SU-DHL-6 (cell line): ENCODE data around the gene TTF1.

Experiments used
- H2AFZ ChIP-seq: fragments of 200-600 bp; sonication (generic); 2 replicates; pipeline ENCODE4 v1.6.1; 2014; ENCODE audit warnings: low read depth, mild to moderate bottlenecking, moderate library complexity, mixed read lengths, antibody characterized with exemption, low read length; ENCODE audit not compliant: severe bottlenecking
- H3F3A ChIP-seq: fragments of 200-600 bp; shearing (Covaris generic); 2 replicates; pipeline ENCODE4 v1.6.0; 2016; ENCODE audit warnings: antibody characterized with exemption, mild to moderate bottlenecking; ENCODE audit not compliant: insufficient read depth
- H3K27ac ChIP-seq: fragments of 200-600 bp; sonication (generic); 2 replicates; pipeline ENCODE4 v1.5.1; 2016; ENCODE audit warnings: low read depth, mild to moderate bottlenecking, low read length, moderate library complexity, mixed read lengths
- H3K27me3 ChIP-seq: fragments of 200-600 bp; sonication (generic), shearing (Covaris generic); 2 replicates; pipeline ENCODE4 v1.6.0; 2014; ENCODE audit warnings: mild to moderate bottlenecking, low read length
- H3K36me3 ChIP-seq: fragments of 200-600 bp; sonication (generic); 2 replicates; pipeline ENCODE4 v1.6.1; 2014; ENCODE audit warnings: mild to moderate bottlenecking, low read length, mixed read lengths
- H3K4me2 ChIP-seq: fragments of 300-600, 200-600 bp; shearing (Covaris generic), sonication (generic); 2 replicates; pipeline ENCODE4 v1.6.0; 2014; ENCODE audit warnings: low read length, low read depth, mild to moderate bottlenecking; ENCODE audit not compliant: poor library complexity, severe bottlenecking
- H3K4me3 ChIP-seq: fragments of 200-600 bp; sonication (generic); 2 replicates; pipeline ENCODE4 v1.5.1; 2014; ENCODE audit warnings: antibody characterized with exemption, low read length, mild to moderate bottlenecking, mixed read lengths; ENCODE audit not compliant: insufficient read depth, poor library complexity, severe bottlenecking
- H3K79me2 ChIP-seq: fragments of 200-600 bp; sonication (generic); 2 replicates; pipeline ENCODE4 v1.6.1; 2014; ENCODE audit warnings: mild to moderate bottlenecking, low read length, moderate library complexity; ENCODE audit not compliant: insufficient read depth
- H3K9ac ChIP-seq: fragments of 200-600 bp; sonication (generic); 2 replicates; pipeline ENCODE4 v1.7.0; 2014; ENCODE audit warnings: mild to moderate bottlenecking, low read length
- H3K9me2 ChIP-seq: fragments of 200-600 bp; sonication (generic); replicated peaks from 2 replicates; pipeline ENCODE4 v1.6.1; 2014; ENCODE audit warnings: low read length; ENCODE audit not compliant: insufficient read depth
- H3K9me3 ChIP-seq: fragments of 200-600 bp; sonication (generic); 2 replicates; pipeline ENCODE4 v1.6.1; 2014; ENCODE audit warnings: low read length, mixed read lengths; ENCODE audit not compliant: insufficient read depth
- H4K20me1 ChIP-seq: fragments of 200-600 bp; sonication (generic); 2 replicates; pipeline ENCODE4 v1.6.1; 2014; ENCODE audit warnings: low read depth, mild to moderate bottlenecking, antibody characterized with exemption, low read length, moderate library complexity, mixed read lengths
- CTCF ChIP-seq: fragments of 200-600 bp; sonication (generic); IDR thresholded peaks from one replicate; pipeline ENCODE4 v1.5.1; 2017; ENCODE audit warnings: antibody characterized with exemption, mild to moderate bottlenecking, low read length, moderate library complexity; ENCODE audit not compliant: insufficient read depth, poor library complexity, severe bottlenecking
- EZH2phosphoT487 ChIP-seq: fragments of 200-600 bp; sonication (generic), shearing (Covaris generic); conservative IDR thresholded peaks from 2 replicates; pipeline ENCODE4 v1.6.1; 2018; ENCODE audit warnings: mild to moderate bottlenecking, antibody characterized with exemption, low read length, moderate library complexity, mixed read lengths

The TTF1 gene

GRCh38 chr9:132346177-132346576, 60.5 kb downstream of the TTF1 start:
- Histone ChIP-seq H3K36me3 (peaks cover 70% of the 10 kb centered on the region), H3F3A (peaks cover 11% of the 10 kb centered on the region), H3K9me2 (no peaks in the 10 kb centered on the region), H3K27me3 (no peaks in the 10 kb centered on the region), H3K27ac (no peak overlapping the region), H4K20me1 (no peaks in the 10 kb centered on the region), H3K79me2 (peaks cover 44% of the 10 kb centered on the region), H3K4me3 (no peak overlapping the region), H2AFZ (no peak overlapping the region), H3K9me3 (no peaks in the 10 kb centered on the region), H3K4me2 (no peak overlapping the region), H3K9ac (no peak overlapping the region)
- TF ChIP-seq CTCF: no peak
- no peak for TF ChIP-seq EZH2phosphoT487

GRCh38 chr9:132341177-132341840, 65.3 kb downstream of the TTF1 start:
- no peaks in the 10 kb centered on the region for H4K20me1 ChIP-seq
- H3F3A ChIP-seq: peaks cover 17% of the 10 kb centered on the region

GRCh38 chr9:132334364-132334763, 72.3 kb downstream of the TTF1 start:
- Histone ChIP-seq H3K9me2 (no peaks in the 10 kb centered on the region), H3K27me3 (no peaks in the 10 kb centered on the region), H3K9me3 (no peaks in the 10 kb centered on the region), H3K27ac (no peak overlapping the region), H3K4me2 (no peak overlapping the region), H3K79me2 (0 out of 2 replicates have a peak, but pooled peaks cover 9% of the 10 kb centered on the region), H3F3A (peaks cover 5% of the 10 kb centered on the region), H3K4me3 (no peak overlapping the region), H4K20me1 (0 out of 2 replicates have a peak, but pooled peaks cover 4% of the 10 kb centered on the region), H2AFZ (no peak overlapping the region), H3K36me3 (peaks cover 43% of the 10 kb centered on the region), H3K9ac (no peak overlapping the region)
- TF ChIP-seq CTCF: no peak
- no peak for TF ChIP-seq EZH2phosphoT487

More at GRCh38 chr9:132341177-132341840, 65.3 kb downstream of the TTF1 start:
- Histone ChIP-seq H3K27me3 (no peaks in the 10 kb centered on the region), H3K4me3 (no peak overlapping the region), H3K9me2 (no peaks in the 10 kb centered on the region), H3K4me2 (no peak overlapping the region), H2AFZ (no peak overlapping the region), H3K9ac (no peak overlapping the region), H3K9me3 (no peaks in the 10 kb centered on the region), H3K36me3 (peaks cover 53% of the 10 kb centered on the region), H3K79me2 (peaks cover 20% of the 10 kb centered on the region), H3K27ac (no peak overlapping the region)
- TF ChIP-seq CTCF (no peak), EZH2phosphoT487 (no peak)
